Spinal cord (tissue), 10 donors: Measurements from ENCODE around the gene PNPLA3. TPM values are rescaled to one million over a fixed set of nuclear protein-coding genes. Genes with fewer than 3 reads are reported as not detected.

Experiments
- DNase-seq, 6 donors: peaks; one replicate each; pipeline versions ENCODE4 v3.0.0 to v3.0.0-alpha.2; 2013 to 2015; ENCODE audit warnings: low spot score in 6 of 6, low read depth in 4 of 6
- H3K27ac ChIP-seq: one replicate; pipeline ENCODE4 v1.5.1; 2013; ENCODE audit warnings: low read depth, low read length, control low read depth
- H3K27me3 ChIP-seq: one replicate; pipeline ENCODE4 v1.6.1; 2013; ENCODE audit warnings: low read length; ENCODE audit not compliant: control insufficient read depth, insufficient read depth
- H3K36me3 ChIP-seq: one replicate; pipeline ENCODE4 v1.6.1; 2013; ENCODE audit warnings: low read length; ENCODE audit not compliant: control insufficient read depth, insufficient read depth
- H3K4me1 ChIP-seq: one replicate; pipeline ENCODE4 v1.6.1; 2013; ENCODE audit warnings: low read length; ENCODE audit not compliant: control insufficient read depth, insufficient read depth
- H3K4me3 ChIP-seq: one replicate; pipeline ENCODE4 v1.5.1; 2013; ENCODE audit warnings: low read depth, low read length, control low read depth
- H3K9me3 ChIP-seq: one replicate; pipeline ENCODE4 v1.6.1; 2013; ENCODE audit warnings: low read length; ENCODE audit not compliant: control insufficient read depth, insufficient read depth
- WGBS: methylation state at CpG from one replicate; pipeline ENCODE4 v1.1.5; 2013; ENCODE audit warnings: missing lambda C conversion rate; ENCODE audit not compliant: insufficient coverage; 5-methylcytosine and 5-hydroxymethylcytosine counted together
- polyA plus RNA-seq, 2 donors: library from polyadenylated mRNA; unstranded; fragments of 120-200 nt; gene quantifications; one replicate each; pipeline ENCODE4 v1.2.1, GENCODE V29; 2013; ENCODE audit not compliant: insufficient read length in 2 of 2
- total RNA-seq, 2 donors: library from RNA; depleted of rRNA in 1 of 2; stranded (reverse); fragments of 120-200 nt in 1 of 2; fragments of >200 nt in 1 of 2; gene quantifications; one replicate each; pipeline versions ENCODE4 v1.2.3 to v1.2.4, GENCODE V29; 2013 to 2014
- donor health status: healthy.

PNPLA3 gene
- total and polyA plus RNA-seq, 4 donors: 2.6 to 12.1 (median 8.0) TPM

GRCh38 chr22:43882122-43882767 lies 41.4 kb upstream of the PNPLA3 start:
- no peaks in the 10 kb centered on the region for H3K36me3 ChIP-seq
- H3K27me3 ChIP-seq: no peaks in the 10 kb centered on the region
- DNase-seq: no peak
- no peak overlapping the region for H3K27ac ChIP-seq
- H3K9me3 ChIP-seq: no peaks in the 10 kb centered on the region
- H3K4me1 ChIP-seq: no peaks in the 10 kb centered on the region
- no peak overlapping the region for H3K4me3 ChIP-seq
- WGBS: 84% methylated on average over 8 of the region's 9 CpGs

GRCh38 chr22:43883012-43883661 lies 40.5 kb upstream of the PNPLA3 start:
- Histone ChIP-seq H3K36me3 (no peaks in the 10 kb centered on the region), H3K27ac (no peak overlapping the region), H3K27me3 (peaks cover 2% of the 10 kb centered on the region), H3K4me3 (no peak overlapping the region), H3K9me3 (no peaks in the 10 kb centered on the region), H3K4me1 (no peaks in the 10 kb centered on the region)
- 38% methylated on average over 13 of the region's 14 CpGs for WGBS
- DNase-seq: peak in 2 of 6 donors; percentile 35 to 64

GRCh38 chr22:43883719-43884415 lies 39.7 kb upstream of the PNPLA3 start:
- no peak for DNase-seq
- peaks cover 6% of the 10 kb centered on the region for H3K27me3 ChIP-seq

GRCh38 chr22:43884600-43885318 lies 38.8 kb upstream of the PNPLA3 start:
- no peak overlapping the region for H3K4me3 ChIP-seq
- no peak overlapping the region for H3K27ac ChIP-seq
- H3K36me3 ChIP-seq: no peaks in the 10 kb centered on the region
- DNase-seq: peak in 2 of 6 donors; percentile 46 to 76
- no peaks in the 10 kb centered on the region for H3K9me3 ChIP-seq
- H3K27me3 ChIP-seq: peaks cover 14% of the 10 kb centered on the region
- H3K4me1 ChIP-seq: no peaks in the 10 kb centered on the region
- WGBS: 31% methylated on average over 17 of the region's 18 CpGs

More at GRCh38 chr22:43883719-43884415, 39.7 kb upstream of the PNPLA3 start:
- no peak overlapping the region for H3K27ac ChIP-seq
- no peaks in the 10 kb centered on the region for H3K9me3 ChIP-seq
- no peaks in the 10 kb centered on the region for H3K36me3 ChIP-seq
- 92% methylated on average over 14 of the region's 17 CpGs for WGBS
- no peak overlapping the region for H3K4me3 ChIP-seq
- H3K4me1 ChIP-seq: no peaks in the 10 kb centered on the region

- Histone ChIP-seq H3K27me3 (peaks cover 19% of the 10 kb centered on the region), H3K4me3 (no peak overlapping the region), H3K4me1 (no peaks in the 10 kb centered on the region), H3K27ac (no peak overlapping the region), H3K9me3 (no peaks in the 10 kb centered on the region), H3K36me3 (no peaks in the 10 kb centered on the region)
- 73% methylated on average over 7 of the region's 7 CpGs for WGBS
- DNase-seq: no peak
Observed at GRCh38 chr22:43885319-43885671, 38.3 kb upstream of the PNPLA3 start.

GRCh38 chr22:43885786-43886185 lies 37.8 kb upstream of the PNPLA3 start:
- Histone ChIP-seq H3K27me3 (peaks cover 23% of the 10 kb centered on the region), H3K27ac (no peak overlapping the region), H3K4me1 (no peaks in the 10 kb centered on the region), H3K9me3 (no peaks in the 10 kb centered on the region), H3K4me3 (no peak overlapping the region), H3K36me3 (no peaks in the 10 kb centered on the region)
- DNase-seq: no peak
- WGBS: 90% methylated on average over 4 of the region's 6 CpGs

- Histone ChIP-seq H3K4me3 (no peak overlapping the region), H3K27me3 (peaks cover 28% of the 10 kb centered on the region)
Observed at GRCh38 chr22:43886231-43886630, 37.4 kb upstream of the PNPLA3 start.

GRCh38 chr22:43887391-43887790 lies 36.2 kb upstream of the PNPLA3 start:
- no peaks in the 10 kb centered on the region for H3K9me3 ChIP-seq
- no peak overlapping the region for H3K4me3 ChIP-seq
- WGBS: 80% methylated on average over 3 of the region's 4 CpGs
- peaks cover 40% of the 10 kb centered on the region for H3K27me3 ChIP-seq
- peaks cover 14% of the 10 kb centered on the region for H3K4me1 ChIP-seq
- DNase-seq: no peak
- H3K27ac ChIP-seq: no peak overlapping the region
- H3K36me3 ChIP-seq: no peaks in the 10 kb centered on the region

More at GRCh38 chr22:43886231-43886630, 37.4 kb upstream of the PNPLA3 start:
- Histone ChIP-seq H3K36me3 (no peaks in the 10 kb centered on the region), H3K4me1 (peaks cover 3% of the 10 kb centered on the region), H3K27ac (no peak overlapping the region), H3K9me3 (no peaks in the 10 kb centered on the region)
- 62% methylated on average over 7 of the region's 8 CpGs for WGBS
- no peak for DNase-seq

- DNase-seq: no peak
- peaks cover 42% of the 10 kb centered on the region for H3K27me3 ChIP-seq
- H3K4me1 ChIP-seq: peaks cover 14% of the 10 kb centered on the region
- no peaks in the 10 kb centered on the region for H3K36me3 ChIP-seq
- no peak overlapping the region for H3K4me3 ChIP-seq
- no peak overlapping the region for H3K27ac ChIP-seq
- H3K9me3 ChIP-seq: no peaks in the 10 kb centered on the region
- WGBS: 77% methylated on average over 3 of the region's 4 CpGs
Observed at GRCh38 chr22:43888740-43889139, 34.9 kb upstream of the PNPLA3 start.
